Measurements from ENCODE around the gene SOCS2.
"Not testable (repeated sequence)": the region's sequence is repeated elsewhere in the genome, so short reads cannot be mapped to it uniquely, and the experiment has no call there.

SOCS2 gene

GRCh38 chr12:93571925-93572711 lies at the start of gene SOCS2:
SOCS2 (plus strand) TSS chr12:93572675; CDS start chr12:93572898, 223 bp downstream.
- no peak for DNase-seq

- no peak for DNase-seq
Observed at GRCh38 chr12:93524386-93525133, 47.9 kb upstream of the SOCS2 start.

- no peak for DNase-seq
Observed at GRCh38 chr12:93526786-93527428, 45.6 kb upstream of the SOCS2 start.

GRCh38 chr12:93530358-93530757 lies 42.1 kb upstream of the SOCS2 start:
- no peak for DNase-seq

- no peak for DNase-seq
Observed at GRCh38 chr12:93533310-93533709, 39.2 kb upstream of the SOCS2 start.

GRCh38 chr12:93536111-93536765 lies 36.2 kb upstream of the SOCS2 start:
- no peak for DNase-seq

- DNase-seq: no peak
Observed at GRCh38 chr12:93536766-93537488, 35.5 kb upstream of the SOCS2 start.

GRCh38 chr12:93537769-93538168 lies 34.7 kb upstream of the SOCS2 start:
- no peak for DNase-seq

GRCh38 chr12:93539821-93540220 lies 32.7 kb upstream of the SOCS2 start:
- no peak for DNase-seq

GRCh38 chr12:93540466-93540865 lies 32.0 kb upstream of the SOCS2 start:
- DNase-seq: no peak

GRCh38 chr12:93541578-93542225 lies 30.8 kb upstream of the SOCS2 start:
- no peak for DNase-seq

- DNase-seq: no peak
Observed at GRCh38 chr12:93547778-93548177, 24.7 kb upstream of the SOCS2 start.

GRCh38 chr12:93549174-93549573 lies 23.3 kb upstream of the SOCS2 start:
- no peak for DNase-seq

GRCh38 chr12:93550748-93551611 lies 21.5 kb upstream of the SOCS2 start:
- no peak for DNase-seq

- DNase-seq: no peak
Observed at GRCh38 chr12:93552427-93552826, 20.0 kb upstream of the SOCS2 start.

- DNase-seq: not testable (repeated sequence)
Observed at GRCh38 chr12:93557879-93558278, 14.6 kb upstream of the SOCS2 start.

GRCh38 chr12:93558685-93559084 lies 13.8 kb upstream of the SOCS2 start:
- DNase-seq: not testable (repeated sequence)

GRCh38 chr12:93563807-93564538 lies 8.5 kb upstream of the SOCS2 start:
- no peak for DNase-seq

- DNase-seq: no peak
Observed at GRCh38 chr12:93565760-93566159, 6.7 kb upstream of the SOCS2 start.

GRCh38 chr12:93567174-93567573 lies 5.3 kb upstream of the SOCS2 start:
- DNase-seq: no peak
